ENCODE data around the gene PRRG4.
"Not testable (repeated sequence)": the region's sequence is repeated elsewhere in the genome, so short reads cannot be mapped to it uniquely, and the experiment has no call there.

The PRRG4 gene

GRCh38 chr11:32829680-32830412 lies at the start of gene PRRG4:
TSS of gene PRRG4 (plus strand) at chr11:32829927. CDS start at chr11:32830530, 603 bp downstream.
- DNase-seq = peak; percentile 49

DNA sequence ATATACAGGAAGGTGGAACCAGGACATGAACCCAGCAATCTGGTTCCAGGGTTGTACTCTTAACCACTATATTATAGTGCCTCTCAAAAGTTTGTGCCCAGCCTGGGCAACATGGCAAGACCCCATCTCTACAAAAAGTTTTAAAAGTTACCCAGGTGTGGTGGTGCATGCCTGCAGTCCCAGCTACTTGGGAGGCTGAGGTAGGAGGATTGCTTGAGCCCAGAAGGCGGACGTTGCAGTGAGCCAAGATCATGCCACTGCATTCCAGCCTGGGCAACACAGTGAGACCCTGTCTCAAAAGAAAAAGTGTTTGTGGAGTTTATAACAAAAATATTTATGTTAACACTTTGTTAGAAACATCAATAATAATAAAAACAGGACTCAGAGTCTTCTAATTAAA lies 48.9 kb upstream of the PRRG4 start:
- not testable (repeated sequence) for DNase-seq

DNA sequence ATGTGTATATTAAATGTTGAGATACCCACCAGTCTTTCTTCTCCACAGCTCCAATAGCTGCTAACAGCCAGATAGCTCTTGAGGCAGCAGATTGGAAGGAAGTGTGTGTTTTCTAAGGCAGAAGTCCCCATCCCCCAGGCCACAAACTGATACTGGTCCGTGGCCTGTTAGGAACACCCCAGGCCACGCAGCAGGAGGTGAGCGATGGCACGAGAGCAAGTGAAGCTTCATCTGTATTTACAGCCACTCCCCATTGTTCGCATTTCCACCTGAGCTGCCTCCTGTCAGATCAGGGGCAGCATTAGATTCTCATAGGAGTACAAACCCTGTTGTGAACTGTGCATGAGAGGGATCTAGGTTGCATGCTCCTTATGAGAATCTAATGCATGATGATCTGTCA lies 48.0 kb upstream of the PRRG4 start:
- no peak for DNase-seq

DNA sequence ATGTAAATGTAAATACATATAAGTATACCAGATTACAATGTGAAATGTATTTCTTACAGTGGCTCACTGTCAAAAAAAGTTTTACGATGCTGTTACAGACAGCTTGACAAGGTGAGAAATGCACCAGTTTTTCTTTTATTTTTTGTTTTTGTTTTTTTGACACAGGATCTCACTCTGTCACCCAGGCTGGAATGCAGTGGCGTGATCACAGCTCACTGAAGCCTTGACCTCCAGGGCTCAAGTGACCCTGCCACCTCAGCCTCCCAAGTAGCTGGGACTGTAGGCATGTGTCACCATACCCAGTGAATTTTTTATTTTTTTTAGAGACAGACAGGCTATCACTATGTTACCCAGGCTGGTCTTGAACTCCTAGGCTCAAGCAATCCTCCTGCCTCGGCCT lies 44.5 kb upstream of the PRRG4 start:
- DNase-seq = no peak

DNA sequence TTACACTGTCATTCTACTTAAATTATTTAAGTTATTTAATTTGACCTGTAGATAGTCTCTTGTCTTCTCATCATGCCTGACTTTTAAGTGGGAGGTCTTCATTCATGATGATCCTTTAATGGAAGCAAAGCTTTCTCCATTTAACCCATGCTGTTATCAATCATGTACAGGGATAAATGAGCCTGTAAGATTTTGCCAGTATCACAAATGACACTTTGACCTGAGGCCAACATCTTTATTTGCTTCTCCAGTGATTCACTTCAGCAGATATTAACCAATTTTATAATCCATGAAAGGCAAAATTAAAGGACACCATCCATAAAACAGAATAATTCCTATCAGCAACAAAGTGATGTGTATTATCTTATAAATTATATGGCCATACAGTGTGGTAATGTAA lies 42.9 kb upstream of the PRRG4 start:
- DNase-seq = no peak

DNA sequence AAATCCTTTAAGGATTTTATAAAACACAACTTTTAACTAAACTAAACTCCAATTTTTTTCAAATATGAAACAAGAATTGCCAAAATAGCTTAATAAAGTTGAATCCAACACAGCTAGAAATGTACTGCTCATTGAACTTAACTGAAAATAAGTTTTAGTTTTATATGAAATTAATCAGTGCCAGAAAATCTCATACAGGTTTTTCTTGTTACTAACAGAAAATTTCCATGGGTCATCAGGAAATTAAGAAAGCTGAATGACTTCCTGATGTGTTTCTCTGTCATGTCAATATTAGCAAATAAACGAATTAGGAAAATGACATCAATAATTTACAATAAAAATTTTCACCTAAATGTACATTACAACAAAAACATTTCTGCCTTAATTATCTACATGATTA lies 38.8 kb upstream of the PRRG4 start:
- no peak for DNase-seq

GRCh38 chr11:32792111-32792947 lies 37.4 kb upstream of the PRRG4 start:
- DNase-seq = no peak

- DNase-seq = peak; percentile 75
These were observed 36.7 kb upstream of the PRRG4 start for GRCh38 chr11:32792948-32793475.

DNA sequence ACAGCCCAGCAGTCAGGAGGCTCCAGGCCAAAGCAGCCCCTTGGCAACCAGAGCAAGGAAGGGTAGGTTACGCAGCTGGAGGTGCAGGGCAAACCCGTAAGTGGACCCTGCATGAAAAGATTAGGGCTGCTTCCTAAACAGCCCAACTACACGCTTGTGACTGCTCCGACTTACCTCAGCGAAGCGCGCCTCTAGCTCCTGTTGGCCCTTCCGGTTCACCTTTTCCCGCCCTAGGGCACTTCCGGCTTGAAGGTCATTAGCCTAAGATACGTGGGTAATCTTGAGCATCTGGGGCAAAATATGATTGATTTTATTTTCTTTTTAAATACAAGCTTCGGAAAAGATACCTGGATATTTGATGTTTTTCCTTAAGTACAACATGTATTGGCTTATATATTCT lies 35.3 kb upstream of the PRRG4 start, which contains the start of gene CCDC73:
Gene CCDC73 (minus strand): TSS at position 224 of the 400 bp plus-strand sequence. CDS start 34,419 bp downstream, outside the sequence.
- no peak for DNase-seq

DNA sequence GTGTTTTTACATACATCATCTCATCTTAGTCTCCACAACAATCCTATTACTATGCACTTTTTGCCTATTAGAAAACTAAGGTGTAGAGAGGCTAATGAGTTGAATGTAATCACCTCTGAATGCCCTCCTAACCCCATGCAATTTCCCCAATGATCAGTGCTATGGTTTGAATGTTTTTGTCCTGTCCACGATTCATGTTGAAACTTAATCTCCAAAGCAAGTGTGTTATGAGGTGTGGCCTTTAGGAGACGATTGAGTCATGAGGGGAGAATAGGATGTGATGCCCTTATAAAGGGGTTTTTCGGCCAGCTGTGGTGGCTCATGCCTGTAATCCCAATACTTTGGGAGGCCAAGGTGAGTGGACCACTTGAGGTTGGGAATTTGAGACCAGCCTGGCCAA lies 33.3 kb upstream of the PRRG4 start:
- DNase-seq = no peak

- DNase-seq = peak; percentile 70
These were observed 20.4 kb upstream of the PRRG4 start for GRCh38 chr11:32809313-32809712.

DNA sequence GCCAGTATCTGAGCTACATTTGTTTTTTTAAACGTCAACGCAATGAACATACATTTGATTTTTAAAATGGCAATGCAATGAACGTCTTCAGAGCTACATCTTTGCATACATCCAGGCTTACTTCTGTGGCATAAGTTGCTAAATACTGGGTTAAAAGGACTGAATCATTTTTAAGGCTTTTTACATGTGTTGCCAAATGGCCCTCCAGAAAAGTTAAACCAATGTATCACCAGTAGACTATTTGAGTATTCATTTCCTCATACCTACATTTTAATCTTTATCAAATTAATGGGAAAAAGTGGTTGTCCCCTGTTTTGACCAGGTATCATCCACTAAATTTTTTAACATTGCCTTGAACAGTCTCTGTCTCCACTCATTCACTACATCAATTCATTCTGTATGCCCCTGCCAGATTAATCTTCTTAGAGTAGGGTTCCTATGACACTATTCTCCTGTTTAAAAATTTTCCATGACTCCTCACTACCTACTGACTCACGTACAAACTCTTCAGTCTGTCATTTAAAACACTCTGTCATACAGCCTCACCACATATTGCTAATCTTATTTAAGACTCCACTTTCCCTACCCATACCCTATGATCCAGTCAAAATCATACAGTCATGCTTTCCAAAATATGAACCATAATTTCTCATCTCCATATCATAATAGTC lies 12.4 kb upstream of the PRRG4 start:
- DNase-seq = no peak

DNA sequence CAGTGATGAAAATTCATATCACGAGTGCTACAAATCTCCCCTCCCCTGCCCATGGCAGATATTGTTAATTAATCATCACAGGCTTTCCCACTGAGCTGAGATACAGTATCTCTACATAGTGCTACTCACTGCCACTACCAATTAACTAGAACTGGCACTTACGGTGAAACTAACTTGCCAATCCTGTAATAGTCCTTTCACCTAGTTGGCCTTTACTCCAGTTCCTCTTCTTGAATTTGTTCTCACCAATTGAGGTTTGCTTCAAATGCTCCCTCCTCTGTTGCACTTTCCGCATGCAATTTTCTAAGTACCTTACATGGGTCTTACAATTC lies 11.9 kb upstream of the PRRG4 start:
- no peak for DNase-seq

DNA sequence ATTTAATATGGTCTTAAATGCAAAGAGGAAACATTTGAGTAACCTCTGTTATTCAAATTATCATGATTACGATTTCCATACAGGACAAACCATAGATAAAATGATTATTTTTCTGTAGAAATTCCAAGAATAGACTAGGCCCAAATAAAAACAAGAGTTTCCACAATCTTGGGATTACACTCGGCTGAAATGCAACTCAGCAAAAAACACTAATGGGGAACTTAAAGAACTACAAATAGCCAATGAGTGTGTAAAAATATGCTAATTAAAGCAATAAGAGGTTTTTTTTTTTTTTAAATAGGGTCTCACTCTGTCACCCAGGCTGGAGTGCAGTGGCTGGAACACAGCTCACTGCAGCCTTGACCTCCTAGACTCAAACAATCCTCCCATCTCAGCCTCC lies 10.5 kb upstream of the PRRG4 start:
- DNase-seq = no peak

DNA sequence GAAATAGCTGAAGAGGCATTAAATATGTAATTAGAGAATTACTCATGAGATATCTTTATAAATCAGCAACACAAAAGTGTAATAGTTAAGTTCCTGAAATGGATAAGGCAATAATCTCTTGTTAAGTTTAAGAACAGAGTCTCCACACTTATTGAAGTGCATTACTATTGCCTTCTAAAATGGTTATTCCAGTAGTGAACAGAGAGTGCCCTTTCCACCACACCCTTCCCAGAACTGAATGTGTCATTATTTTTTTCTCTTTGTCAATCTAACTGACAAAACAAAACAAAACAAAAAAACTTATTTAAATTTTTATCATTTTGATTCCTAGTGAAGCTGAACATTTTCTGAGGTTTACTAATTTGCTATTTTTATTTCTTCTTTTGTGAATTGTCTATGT lies 9.2 kb upstream of the PRRG4 start:
- DNase-seq = no peak

DNA sequence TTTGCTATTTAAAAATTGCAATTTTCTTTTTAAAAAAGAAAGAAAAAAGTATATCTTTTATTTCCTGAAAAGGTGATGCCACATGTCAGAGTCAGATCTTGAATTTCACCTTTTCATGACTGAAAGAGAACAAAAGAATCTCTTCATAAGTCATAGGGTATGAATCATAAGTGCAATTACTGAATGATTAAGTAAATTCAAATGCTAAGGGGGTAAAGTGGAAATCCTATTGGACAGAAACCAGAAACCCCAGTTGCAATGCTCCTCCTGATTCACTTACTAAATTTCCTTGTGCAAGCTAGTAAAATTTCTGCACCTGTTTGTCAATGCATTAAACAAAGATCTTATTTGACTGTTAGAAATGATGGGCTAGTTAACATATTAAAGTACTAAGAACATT lies 8.2 kb upstream of the PRRG4 start:
- DNase-seq = no peak

- no peak for DNase-seq
These were observed 7.7 kb upstream of the PRRG4 start for GRCh38 chr11:32821917-32822560.

DNA sequence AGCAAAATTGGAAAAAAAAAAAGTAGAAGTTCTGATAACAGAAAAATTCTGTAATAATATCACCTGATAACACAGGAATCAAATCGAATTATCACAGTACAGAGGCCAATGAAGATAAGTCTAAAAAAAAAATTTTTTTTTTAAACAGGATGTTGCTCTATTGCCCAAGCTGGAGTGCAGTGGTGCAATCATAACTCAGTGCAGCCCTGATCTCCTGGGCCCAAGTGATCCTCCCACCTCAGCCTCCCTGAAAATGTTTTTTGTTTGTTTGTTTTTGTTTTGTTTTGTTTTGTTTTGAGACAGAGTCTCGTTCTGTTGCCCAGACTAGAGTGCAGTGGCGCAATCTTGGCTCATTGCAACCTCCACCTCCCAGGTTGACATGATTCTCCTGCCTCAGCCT lies 6.1 kb upstream of the PRRG4 start:
- not testable (repeated sequence) for DNase-seq

- DNase-seq = no peak
These were observed 3.6 kb upstream of the PRRG4 start for GRCh38 chr11:32826113-32826512.

DNA sequence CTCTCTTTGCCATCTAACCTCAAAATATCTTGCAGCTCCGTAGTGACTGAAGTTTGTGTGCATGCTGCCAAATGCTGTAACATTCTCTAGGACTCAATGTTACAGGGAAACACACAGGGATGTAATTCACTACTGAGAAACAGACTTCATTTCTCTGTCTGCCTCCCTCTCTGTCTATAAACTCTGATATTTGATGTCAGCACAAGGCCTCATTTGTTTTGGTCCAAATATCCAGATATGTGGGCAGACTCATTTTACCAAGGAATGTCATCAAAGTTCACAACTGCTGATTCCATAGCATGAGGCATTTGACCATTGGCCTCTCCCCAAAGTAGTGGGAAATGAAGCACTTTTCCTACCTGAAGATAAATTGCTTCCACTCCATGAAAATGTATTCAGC lies 2.5 kb upstream of the PRRG4 start:
- DNase-seq = no peak

GRCh38 chr11:32829157-32829679 lies 509 bp upstream of the PRRG4 start:
- no peak for DNase-seq

DNA sequence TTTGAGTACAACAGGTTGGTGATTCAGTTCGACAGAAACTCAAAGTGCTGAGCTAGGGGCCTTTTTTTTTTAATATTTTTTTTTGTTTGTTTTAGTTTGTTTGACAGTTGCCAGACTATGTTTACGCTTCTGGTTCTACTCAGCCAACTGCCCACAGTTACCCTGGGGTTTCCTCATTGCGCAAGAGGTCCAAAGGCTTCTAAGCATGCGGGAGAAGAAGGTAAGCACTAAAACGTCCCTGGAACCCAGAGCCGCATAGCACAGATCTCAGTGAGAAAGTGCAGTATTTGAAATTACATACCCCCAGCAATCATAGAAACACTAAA lies 649 bp downstream of the PRRG4 start:
- no peak for DNase-seq

GRCh38 chr11:32830796-32831195 lies 1.1 kb downstream of the PRRG4 start:
- DNase-seq = no peak
